K562 (cell line): ENCODE measurements around the gene TMEM147. TPM values are rescaled to one million over a fixed set of nuclear protein-coding genes. Genes with fewer than 3 reads are reported as not detected.
A peak's percentile ranks its signal among the peaks of the same experiment; 100 is the strongest.

Experiments
- ATAC-seq: fragments of 200-7000 bp; cut with Tn5 transposase; 3 replicates; pipeline ENCODE4 v1.9.1; 2020; ENCODE audit warnings: moderate library complexity
- BruUV-seq: library from RNA; stranded (reverse); fragments of 400-500 nt; replicated peaks from 2 replicates; lab custom pipeline; 2021; lab: Mats Ljungman, UMichigan
- CTCF ChIA-PET: fragments of 300-600 bp; formaldehyde crosslinking; extraction: SDS; loops from one replicate; lab custom pipeline; 2021; ENCODE audit warnings: low intra/inter-chr PET ratio; lab: Yijun Ruan, JAX
- POLR2A ChIA-PET: fragments of 300-600, 350-650 bp; sonication (Branson Sonifier 250); formaldehyde crosslinking; extraction: SDS; loops from one replicate; lab custom pipeline; 2021; ENCODE audit warnings: antibody characterized with exemption, inconsistent platforms; lab: Yijun Ruan, JAX
- DNase-seq, 4 experiments: peaks; one replicate each; pipeline versions ENCODE4 v3.0.0 to v3.0.0-alpha.2; 2011 to 2018; ENCODE audit warnings: low spot score in 3 of 4, mixed read lengths in 3 of 4; ENCODE audit errors: extremely low read depth in 1 of 4
- FAIRE-seq: peaks from 2 replicates; lab custom pipeline; 2011; peaks lifted over from hg19 to GRCh38; lab: Jason Lieb, UNC
- H2AFZ ChIP-seq: 2 replicates; pipeline ENCODE4 v1.6.0; 2011; ENCODE audit warnings: low read depth, low read length, control low read depth, inconsistent platforms
- H3K27ac ChIP-seq: fragments of 200-600 bp; 3 replicates; pipeline ENCODE4 v1.8.0; 2011; ENCODE audit warnings: low read depth, mild to moderate bottlenecking, control low read depth, inconsistent platforms, low read length, moderate library complexity, mixed read lengths; ENCODE audit errors: extremely low read depth
- H3K27me3 ChIP-seq, 2 experiments: fragments of 300-600 bp in 1 of 2; 2 replicates in 1 of 2; 3 replicates in 1 of 2; pipeline versions ENCODE4 v1.6.0 to v1.8.0; 2011; ENCODE audit warnings: inconsistent platforms in 2 of 2, low read length in 2 of 2, mild to moderate bottlenecking in 1 of 2, mixed read lengths in 1 of 2, moderate library complexity in 1 of 2; ENCODE audit not compliant: control insufficient read depth in 2 of 2, insufficient read depth in 2 of 2
- H3K36me3 ChIP-seq: fragments of 300-600 bp; 3 replicates; pipeline ENCODE4 v1.8.0; 2011; ENCODE audit warnings: mild to moderate bottlenecking, low read length, inconsistent platforms; ENCODE audit not compliant: control insufficient read depth, insufficient read depth
- H3K4me1 ChIP-seq, 2 experiments: fragments of 200-600 bp in 1 of 2; replicated peaks in 1 of 2; 2 replicates in 1 of 2; 3 replicates in 1 of 2; pipeline versions ENCODE4 v1.5.1 to v1.8.0; 2011; ENCODE audit warnings: inconsistent platforms in 2 of 2, low read length in 2 of 2, mild to moderate bottlenecking in 1 of 2, mixed read lengths in 1 of 2, moderate library complexity in 1 of 2; ENCODE audit not compliant: control insufficient read depth in 2 of 2, insufficient read depth in 2 of 2
- H3K4me2 ChIP-seq: 2 replicates; pipeline ENCODE4 v1.6.1; 2011; ENCODE audit warnings: low read length, control low read depth, inconsistent platforms, mixed read lengths; ENCODE audit not compliant: insufficient read depth
- H3K4me3 ChIP-seq: fragments of 200-600 bp; sonication (generic), shearing (Covaris generic); 2 replicates; pipeline ENCODE4 v1.5.1; 2016; ENCODE audit warnings: control low read depth, inconsistent platforms
- H3K79me2 ChIP-seq: fragments of 200-600 bp; 3 replicates; pipeline ENCODE4 v1.8.0; 2011; ENCODE audit warnings: low read length, inconsistent platforms; ENCODE audit not compliant: control insufficient read depth, insufficient read depth
- H3K9ac ChIP-seq, 2 experiments: 2 replicates each; pipeline versions ENCODE4 v1.6.0 to v1.6.1; 2011; ENCODE audit warnings: low read depth in 2 of 2, low read length in 2 of 2, control low read depth in 1 of 2, inconsistent platforms in 1 of 2, mild to moderate bottlenecking in 1 of 2, mixed read lengths in 1 of 2; ENCODE audit not compliant: insufficient read depth in 1 of 2
- H3K9me1 ChIP-seq: one replicate; pipeline ENCODE4 v1.6.0; 2011; ENCODE audit warnings: inconsistent platforms, mild to moderate bottlenecking, low read length, moderate library complexity; ENCODE audit not compliant: control insufficient read depth, insufficient read depth
- H3K9me3 ChIP-seq: replicated peaks from 2 replicates; pipeline ENCODE4 v1.5.1; 2011; ENCODE audit warnings: low read depth, low read length, inconsistent platforms; ENCODE audit not compliant: control insufficient read depth, insufficient read depth
- H4K20me1 ChIP-seq: replicated peaks from 2 replicates; pipeline ENCODE4 v1.6.1; 2011; ENCODE audit warnings: low read length, inconsistent platforms, mixed read lengths; ENCODE audit not compliant: control insufficient read depth, insufficient read depth
- BCOR ChIP-seq: fragments of 450-650 bp; IDR thresholded peaks from 2 replicates; pipeline ENCODE4 v1.6.1; 2016
- CAMTA2 ChIP-seq: fragments of 250-450 bp; sonication (Bioruptor Pico); conservative IDR thresholded peaks from 2 replicates; pipeline ENCODE4 v1.5.1; 2022
- FOXA1 ChIP-seq: fragments of 450-650 bp; IDR thresholded peaks from 2 replicates; pipeline ENCODE4 v1.6.1; 2016; ENCODE audit warnings: mild to moderate bottlenecking, borderline replicate concordance
- HOMEZ ChIP-seq: fragments of 250-450 bp; sonication (Bioruptor Pico); IDR thresholded peaks from 2 replicates; pipeline ENCODE4 v1.4.0; 2020; ENCODE audit warnings: mild to moderate bottlenecking, moderate library complexity
- KDM4B ChIP-seq, 2 experiments: fragments of 450-650 bp in 1 of 2; sonication (generic) in 1 of 2; IDR thresholded peaks; 2 replicates each; pipeline ENCODE4 v1.6.1; 2016 to 2017; ENCODE audit warnings: borderline replicate concordance in 2 of 2, antibody characterized with exemption in 1 of 2, low read depth in 1 of 2, mild to moderate bottlenecking in 1 of 2
- NCOR1 ChIP-seq: fragments of 450-650 bp; IDR thresholded peaks from 2 replicates; pipeline ENCODE4 v1.6.1; 2016; ENCODE audit warnings: mild to moderate bottlenecking, moderate library complexity
- RBM25 ChIP-seq: fragments of 200-400 bp; formaldehyde crosslinking; IDR thresholded peaks from 2 replicates; pipeline ENCODE4 v1.6.1; 2018; ENCODE audit warnings: low read length, low read depth, moderate library complexity; ENCODE audit not compliant: severe bottlenecking
- SNIP1 ChIP-seq: fragments of 450-650 bp; IDR thresholded peaks from 2 replicates; pipeline ENCODE4 v1.7.1; 2017; ENCODE audit warnings: low read depth, mild to moderate bottlenecking
- TCF7L2 ChIP-seq: fragments of 150-350 bp; IDR thresholded peaks from 2 replicates; pipeline ENCODE4 v1.6.1; 2016; ENCODE audit warnings: low read depth, mild to moderate bottlenecking, low read length, moderate library complexity
- TEAD2 ChIP-seq: fragments of 450-650 bp; IDR thresholded peaks from 2 replicates; pipeline ENCODE4 v1.6.1; 2016; ENCODE audit warnings: missing genetic modification characterization, control low read depth, missing compliant biosample characterization
- ZBTB9 ChIP-seq: fragments of 450-650 bp; formaldehyde crosslinking; IDR thresholded peaks from 2 replicates; pipeline ENCODE4 v1.4.0; 2020; ENCODE audit warnings: mild to moderate bottlenecking, moderate library complexity
- ZNF146 ChIP-seq: IDR thresholded peaks from one replicate; pipeline ENCODE4 v1.6.1; 2018; ENCODE audit warnings: missing compliant biosample characterization; ENCODE audit not compliant: unreplicated experiment
- WGBS: fragments of 100-300 bp; shearing (Covaris generic); methylation state at CpG from one replicate; pipeline ENCODE4 v1.1.6; 2016; ENCODE audit warnings: low coverage, mixed read lengths; ENCODE audit not compliant: insufficient coverage; ENCODE audit errors: missing lambda C conversion rate; 5-methylcytosine and 5-hydroxymethylcytosine counted together
- in situ Hi-C: fragments of 300-500 bp; cut with MboI; formaldehyde crosslinking; loops from 4 replicates; pipeline ENCODE4 v1.15.0; 2018; ENCODE audit warnings: inconsistent platforms, mixed read lengths
- intact Hi-C: fragments of 100-400 bp; cut with micrococcal nuclease; formaldehyde crosslinking; loops from 2 replicates; pipeline ENCODE4 v1.14.2; 2022
- polyA plus RNA-seq, 8 experiments: library from polyadenylated mRNA; depleted of rRNA in 4 of 8; stranded (reverse) in 5 of 8; unstranded in 3 of 8; fragments of >200 nt; fragmentation: Nextera tagmentation in 2 of 8; fragmentation: Illumina TruSeq in 1 of 8; extraction: Ambion mirVana in 2 of 8; extraction: Trizol in 1 of 8; gene quantifications; 2 replicates each; pipeline versions ENCODE4 v1.2.1 to v1.2.3, GENCODE V29; 2011 to 2014; ENCODE audit warnings: inconsistent platforms in 1 of 8, missing spikeins in 1 of 8
- total RNA-seq, 7 experiments: library from RNA; depleted of rRNA in 6 of 7; stranded (reverse); fragments of >200 nt in 6 of 7; fragmentation: Illumina TruSeq in 2 of 7; extraction: Trizol in 2 of 7; gene quantifications; 2 replicates each; pipeline versions ENCODE4 v1.2.1 to v1.2.3, GENCODE V29; 2011 to 2021; ENCODE audit warnings: low replicate concordance in 1 of 7

Gene TMEM147
- total and polyA plus RNA-seq, 9 of the 15 experiments (the other 6 are each of a cell fraction or from before 2014, with no cell fraction given): 73.8 to 194 (median 142) TPM

GRCh38 chr19:35577918-35578317 is 32.5 kb downstream of the TMEM147 start:
- no peaks in the 10 kb centered on the region for H3K27me3 ChIP-seq
- no peak overlapping the region for H3K4me3 ChIP-seq
- H3K9me1 ChIP-seq: no peaks in the 10 kb centered on the region
- no peak overlapping the region for H3K27ac ChIP-seq
- peaks cover 11% of the 10 kb centered on the region; the same call in 1 of the 2 replicates for H3K9me3 ChIP-seq
- no peak overlapping the region for H3K4me2 ChIP-seq
- no peaks in the 10 kb centered on the region for H3K36me3 ChIP-seq
- ChIA-PET CTCF (no interaction called here), POLR2A (no interaction called here)
- no TSS peak for BruUV-seq
- intact Hi-C loops (no loop called here), in situ Hi-C loops (no loop called here)
- no peaks in the 10 kb centered on the region for H3K79me2 ChIP-seq
- H4K20me1 ChIP-seq: no peaks in the 10 kb centered on the region
- WGBS: 0% methylated on average over 1 of the region's 1 CpG
- 0 out of 2 replicates have a peak, but pooled peaks have one; percentile 10 for TF ChIP-seq BCOR
- peak; percentile 48 for TF ChIP-seq ZNF146 (CRISPR knock-in tag)
- TF ChIP-seq FOXA1: no peak
- peak; percentile 35 for TF ChIP-seq RBM25
- FAIRE-seq: no peak
- no peak for ATAC-seq
- H3K9ac ChIP-seq: no peak overlapping the region
- no peaks in the 10 kb centered on the region for H3K4me1 ChIP-seq
- DNase-seq: no peak
- H2AFZ ChIP-seq: no peak overlapping the region

- ChIA-PET CTCF (no interaction called here), POLR2A (interaction anchor here (0.9 kb wide), 1 partner anchor 21 kb away, joined by 3 read pairs; no protein-coding TSS in a partner anchor)
- H3K36me3 ChIP-seq: no peaks in the 10 kb centered on the region
- peaks cover 11% of the 10 kb centered on the region; the same call in 1 of the 2 replicates for H3K9me3 ChIP-seq
- no peaks in the 10 kb centered on the region for H4K20me1 ChIP-seq
- DNase-seq: no peak
- in situ Hi-C loops (no loop called here), intact Hi-C loops (no loop called here)
- no peaks in the 10 kb centered on the region for H3K9me1 ChIP-seq
- WGBS: 0% methylated on average over 7 of the region's 7 CpGs
- H3K4me3 ChIP-seq: no peak overlapping the region
- H2AFZ ChIP-seq: no peak overlapping the region
- no TSS peak for BruUV-seq
- no peaks in the 10 kb centered on the region for H3K4me1 ChIP-seq
- no peak overlapping the region for H3K4me2 ChIP-seq
- no peak for ATAC-seq
- H3K9ac ChIP-seq: no peak overlapping the region
- no peak for TF ChIP-seq KDM4B (IDR thresholded peaks at IDR 0.05; ENCODE audit: borderline replicate concordance in 2 of 2, low read depth in 1 of 2)
- TF ChIP-seq CAMTA2 (CRISPR knock-in tag): no peak
- TF ChIP-seq SNIP1: no peak
- no peak for TF ChIP-seq HOMEZ (CRISPR knock-in tag)
- TF ChIP-seq NCOR1: no peak
- TF ChIP-seq TEAD2 (tag): no peak
- TF ChIP-seq TCF7L2: no peak
- no peak for TF ChIP-seq ZBTB9 (CRISPR knock-in tag)
- FAIRE-seq: no peak
- H3K79me2 ChIP-seq: no peaks in the 10 kb centered on the region
- H3K27ac ChIP-seq: no peak overlapping the region
- 0 out of 5 replicates have a peak, but pooled peaks cover 0 to 2% of the 10 kb centered on the region in 2 experiments for H3K27me3 ChIP-seq
Measured at GRCh38 chr19:35578707-35579106, 33.3 kb downstream of the TMEM147 start.
